HepG2 (cell line): ENCODE data around the gene UCN. TPM values are rescaled to one million over a fixed set of nuclear protein-coding genes. Genes with fewer than 3 reads are reported as not detected.
A peak's percentile ranks its signal among the peaks of the same experiment; 100 is the strongest.

Experiments used
- ARNT2 ChIP-seq: sonication (generic); formaldehyde crosslinking; IDR thresholded peaks from 2 replicates; pipeline ENCODE4 v1.8.0; 2022; ENCODE audit warnings: mild to moderate bottlenecking, low read depth, missing genetic modification reagents, moderate library complexity
- CCDC6 ChIP-seq: sonication (generic); formaldehyde crosslinking; IDR thresholded peaks from 2 replicates; pipeline ENCODE4 v1.8.1; 2022; ENCODE audit warnings: mild to moderate bottlenecking, missing genetic modification reagents, moderate library complexity
- CENPX ChIP-seq: sonication (generic); formaldehyde crosslinking; IDR thresholded peaks from 2 replicates; pipeline ENCODE4 v1.9.0; 2021; ENCODE audit warnings: mild to moderate bottlenecking, missing genetic modification reagents, moderate library complexity
- HINFP ChIP-seq: sonication (generic); formaldehyde crosslinking; IDR thresholded peaks from 2 replicates; pipeline ENCODE4 v1.4.0; 2020; ENCODE audit warnings: low read depth, mild to moderate bottlenecking, missing genetic modification reagents
- HOMEZ ChIP-seq: IDR thresholded peaks from 2 replicates; pipeline ENCODE4 v1.6.1; 2016; ENCODE audit warnings: low read depth
- HOXA9 ChIP-seq: sonication (generic); formaldehyde crosslinking; IDR thresholded peaks from 2 replicates; pipeline ENCODE4 v1.8.1; 2022; ENCODE audit warnings: missing genetic modification reagents, mild to moderate bottlenecking, moderate library complexity, borderline replicate concordance
- KLF11 ChIP-seq: IDR thresholded peaks from 2 replicates; pipeline ENCODE4 v1.6.1; 2016; ENCODE audit warnings: missing compliant biosample characterization
- NFAT5 ChIP-seq: sonication (generic); formaldehyde crosslinking; IDR thresholded peaks from 2 replicates; pipeline ENCODE4 v1.4.0; 2020; ENCODE audit warnings: missing genetic modification reagents
- PAXIP1 ChIP-seq: sonication (generic); formaldehyde crosslinking; conservative IDR thresholded peaks from 2 replicates; pipeline ENCODE4 v1.4.0; 2020; ENCODE audit warnings: mild to moderate bottlenecking, missing genetic modification reagents, moderate library complexity
- SAP130 ChIP-seq: IDR thresholded peaks from 2 replicates; pipeline ENCODE4 v1.6.1; 2016; ENCODE audit warnings: low read depth
- TSC22D2 ChIP-seq: sonication (generic); formaldehyde crosslinking; IDR thresholded peaks from 2 replicates; pipeline ENCODE4 v1.5.1; 2020; ENCODE audit warnings: missing genetic modification reagents, mild to moderate bottlenecking, borderline replicate concordance
- ZNF136 ChIP-seq: sonication (generic); formaldehyde crosslinking; IDR thresholded peaks from 2 replicates; pipeline ENCODE4 v1.8.1; 2022; ENCODE audit warnings: low read depth, mild to moderate bottlenecking, moderate library complexity, missing genetic modification reagents
- ZNF264 ChIP-seq: sonication (generic); formaldehyde crosslinking; IDR thresholded peaks from 2 replicates; pipeline ENCODE4 v1.4.0; 2020; ENCODE audit warnings: missing genetic modification reagents
- ZNF552 ChIP-seq: sonication (generic); formaldehyde crosslinking; IDR thresholded peaks from 2 replicates; pipeline ENCODE4 v1.9.0; 2022; ENCODE audit warnings: missing genetic modification reagents, mild to moderate bottlenecking, borderline replicate concordance
- polyA plus RNA-seq, 8 experiments: library from polyadenylated mRNA; depleted of rRNA in 3 of 8; stranded (reverse) in 7 of 8; unstranded in 1 of 8; fragments of >200 nt; fragmentation: Illumina TruSeq in 4 of 8; extraction: Trizol in 4 of 8; gene quantifications; 2 replicates each; pipeline versions ENCODE4 v1.2.1 to v1.2.3, GENCODE V29; 2011 to 2016; ENCODE audit warnings: low read depth in 4 of 8, missing spikeins in 1 of 8, mixed read lengths in 1 of 8; ENCODE audit not compliant: insufficient read depth in 1 of 8
- total RNA-seq, 5 experiments: library from RNA; depleted of rRNA; stranded (reverse); fragments of >200 nt; fragmentation: Illumina TruSeq; extraction: Trizol; gene quantifications; 2 replicates each; pipeline ENCODE4 v1.2.3, GENCODE V29; 2016; ENCODE audit warnings: low read depth in 1 of 5

The UCN gene
- total and polyA plus RNA-seq, 2 of the 13 experiments (the other 11 are each of a cell fraction or from before 2014, with no cell fraction given), result 1.2 to 2.3 TPM

GRCh38 chr2:27356382-27357181 lies 48.3 kb upstream of the UCN start, which contains the start of gene GTF3C2 (continued):
- no peak for TF ChIP-seq CENPX (CRISPR knock-in tag)
- TF ChIP-seq TSC22D2 (CRISPR knock-in tag), result no peak; the same call in 1 of the 2 replicates
- TF ChIP-seq ARNT2 (CRISPR knock-in tag), result peak; percentile 66; the same call in 1 of the 2 replicates
- peak; percentile 90 for TF ChIP-seq NFAT5 (CRISPR knock-in tag)
- peak; percentile 78; the same call in 1 of the 2 replicates for TF ChIP-seq ZNF264
- no peak; the same call in 1 of the 2 replicates for TF ChIP-seq ZNF552
- 0 out of 2 replicates have a peak, but pooled peaks have one; percentile 48 for TF ChIP-seq HOMEZ (CRISPR knock-in tag)
- peak; percentile 63; the same call in 1 of the 2 replicates for TF ChIP-seq PAXIP1 (CRISPR knock-in tag)
- TF ChIP-seq KLF11, result peak; percentile 64; the same call in 1 of the 2 replicates
- no peak; the same call in 1 of the 2 replicates for TF ChIP-seq ZNF136 (CRISPR knock-in tag)
- no peak for TF ChIP-seq HOXA9 (CRISPR knock-in tag)
- TF ChIP-seq CCDC6 (CRISPR knock-in tag), result peak; percentile 84; the same call in 1 of the 2 replicates
- TF ChIP-seq SAP130 (CRISPR knock-in tag), result peak; percentile 96
- peak; percentile 70; the same call in 1 of the 2 replicates for TF ChIP-seq HINFP (CRISPR knock-in tag)
